Mesenchymal stem cell (in vitro differentiated cells and primary cell): ENCODE measurements around the gene PIK3IP1.

Experiments
- DNase-seq: peaks from one replicate; pipeline ENCODE4 v3.0.0-alpha.2; 2013
- H2AFZ ChIP-seq: one replicate; pipeline ENCODE4 v1.6.1; 2013; ENCODE audit warnings: low read depth, mild to moderate bottlenecking, control low read depth, inconsistent platforms, low read length, moderate library complexity
- H2AK5ac ChIP-seq: 2 replicates; pipeline ENCODE4 v1.6.1; 2013; ENCODE audit warnings: low read length, moderate library complexity, mild to moderate bottlenecking, inconsistent platforms; ENCODE audit not compliant: severe bottlenecking
- H2BK120ac ChIP-seq: one replicate; pipeline ENCODE4 v1.6.1; 2013; ENCODE audit warnings: low read depth, mild to moderate bottlenecking, inconsistent platforms, low read length, moderate library complexity
- H2BK12ac ChIP-seq, 2 experiments: one replicate each; pipeline ENCODE4 v1.6.1; 2013; ENCODE audit warnings: inconsistent platforms in 2 of 2, low read length in 2 of 2, mild to moderate bottlenecking in 2 of 2, moderate library complexity in 2 of 2, control low read depth in 1 of 2
- H2BK15ac ChIP-seq: one replicate; pipeline ENCODE4 v1.6.1; 2013; ENCODE audit warnings: mild to moderate bottlenecking, low read depth, inconsistent platforms; ENCODE audit not compliant: poor library complexity, severe bottlenecking
- H2BK5ac ChIP-seq: 2 replicates; pipeline ENCODE4 v1.6.1; 2013; ENCODE audit warnings: low read depth, mild to moderate bottlenecking, low read length, control low read depth, inconsistent platforms; ENCODE audit not compliant: poor library complexity, severe bottlenecking
- H3K14ac ChIP-seq, 2 experiments: one replicate each; pipeline ENCODE4 v1.6.1; 2013; ENCODE audit warnings: inconsistent platforms in 2 of 2, low read length in 2 of 2, control low read depth in 1 of 2, mild to moderate bottlenecking in 1 of 2, moderate library complexity in 1 of 2
- H3K18ac ChIP-seq, 2 experiments: one replicate each; pipeline ENCODE4 v1.6.1; 2013; ENCODE audit warnings: inconsistent platforms in 2 of 2, low read length in 2 of 2, control low read depth in 1 of 2, low read depth in 1 of 2, mild to moderate bottlenecking in 1 of 2
- H3K23ac ChIP-seq, 2 experiments: one replicate each; pipeline ENCODE4 v1.6.1; 2013; ENCODE audit warnings: inconsistent platforms in 2 of 2, low read length in 2 of 2, mild to moderate bottlenecking in 2 of 2, moderate library complexity in 2 of 2, control low read depth in 1 of 2
- H3K27ac ChIP-seq: 2 replicates; pipeline ENCODE4 v1.5.1; 2013; ENCODE audit warnings: mild to moderate bottlenecking, moderate library complexity, low read length, control low read depth, inconsistent platforms; ENCODE audit not compliant: poor library complexity, severe bottlenecking
- H3K27me3 ChIP-seq, 2 experiments: 2 replicates each; pipeline versions ENCODE4 v1.6.1 to v1.7.0; 2013; ENCODE audit warnings: low read length in 2 of 2, mild to moderate bottlenecking in 2 of 2, moderate library complexity in 2 of 2, control low read depth in 1 of 2, inconsistent platforms in 1 of 2; ENCODE audit not compliant: control insufficient read depth in 1 of 2, insufficient read depth in 1 of 2
- H3K36me3 ChIP-seq, 2 experiments: 2 replicates each; pipeline versions ENCODE4 v1.6.1 to v1.7.0; 2013; ENCODE audit warnings: low read length in 2 of 2, control low read depth in 1 of 2, inconsistent platforms in 1 of 2, low read depth in 1 of 2, mild to moderate bottlenecking in 1 of 2; ENCODE audit not compliant: insufficient read depth in 2 of 2, control insufficient read depth in 1 of 2
- H3K4ac ChIP-seq, 2 experiments: one replicate each; pipeline ENCODE4 v1.6.1; 2013; ENCODE audit warnings: inconsistent platforms in 2 of 2, low read length in 2 of 2, mild to moderate bottlenecking in 2 of 2, moderate library complexity in 2 of 2, control low read depth in 1 of 2, low read depth in 1 of 2
- H3K4me1 ChIP-seq: 2 replicates; pipeline ENCODE4 v1.6.1; 2013; ENCODE audit warnings: low read depth, low read length, control low read depth; ENCODE audit not compliant: control insufficient read depth, insufficient read depth
- H3K4me2 ChIP-seq: 2 replicates; pipeline ENCODE4 v1.6.1; 2013; ENCODE audit warnings: low read length, mild to moderate bottlenecking, inconsistent platforms; ENCODE audit not compliant: poor library complexity, severe bottlenecking
- H3K4me3 ChIP-seq, 2 experiments: 2 replicates each; pipeline versions ENCODE4 v1.5.1 to v1.7.0; 2013; ENCODE audit warnings: low read length in 2 of 2, mild to moderate bottlenecking in 2 of 2, control low read depth in 1 of 2, low read depth in 1 of 2; ENCODE audit not compliant: insufficient read depth in 1 of 2
- H3K79me1 ChIP-seq: replicated peaks from 2 replicates; pipeline ENCODE4 v1.6.1; 2013; ENCODE audit warnings: mild to moderate bottlenecking, control low read depth, low read length, inconsistent platforms; ENCODE audit not compliant: poor library complexity, severe bottlenecking
- H3K9ac ChIP-seq: 2 replicates; pipeline ENCODE4 v1.7.0; 2013; ENCODE audit warnings: mild to moderate bottlenecking, low read length, moderate library complexity
- H3K9me3 ChIP-seq: 2 replicates; pipeline ENCODE4 v1.7.0; 2013; ENCODE audit warnings: mild to moderate bottlenecking, low read length; ENCODE audit not compliant: control insufficient read depth
- H4K8ac ChIP-seq: one replicate; pipeline ENCODE4 v1.6.1; 2013; ENCODE audit warnings: inconsistent platforms, mild to moderate bottlenecking, low read length, moderate library complexity
- H4K91ac ChIP-seq: one replicate; pipeline ENCODE4 v1.6.1; 2013; ENCODE audit warnings: mild to moderate bottlenecking, low read length, inconsistent platforms
- WGBS: methylation state at CpG from one replicate; pipeline ENCODE4 v1.1.7; 2013; ENCODE audit warnings: mixed read lengths; 5-methylcytosine and 5-hydroxymethylcytosine counted together

Gene PIK3IP1

DNA sequence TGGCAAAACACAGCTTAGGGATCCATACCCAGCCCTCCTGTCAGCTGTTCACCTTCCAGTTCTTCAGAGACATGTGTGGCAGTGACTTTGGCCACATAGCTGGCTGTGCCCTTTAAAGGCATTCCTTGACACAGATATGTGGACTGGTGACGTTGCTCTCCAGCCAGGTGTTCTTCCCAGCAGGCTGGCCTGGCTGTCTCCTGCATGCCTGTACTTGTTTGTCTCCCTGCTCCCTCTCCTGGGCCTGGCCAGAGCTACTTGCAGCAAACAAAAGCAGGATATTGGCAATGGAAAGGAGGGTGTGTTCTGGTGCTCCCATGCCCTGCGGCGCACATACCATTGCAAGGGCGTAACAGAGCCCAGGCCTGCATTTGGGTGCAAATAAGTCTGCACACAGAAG is 38.3 kb downstream of the PIK3IP1 start:
- Histone ChIP-seq H2BK12ac (no peak overlapping the region), H4K8ac (no peak overlapping the region), H3K36me3 (peaks cover 11 to 15% of the 10 kb centered on the region in 2 experiments), H2BK15ac (no peak overlapping the region), H3K27ac (no peak overlapping the region), H3K4me2 (no peak overlapping the region), H3K9ac (no peak overlapping the region), H3K4ac (no peak overlapping the region), H3K14ac (no peak overlapping the region), H2BK5ac (no peak overlapping the region), H4K91ac (peak overlapping the region; percentile 34), H3K23ac (no peak overlapping the region), H3K18ac (no peak overlapping the region), H2AFZ (no peak overlapping the region), H3K79me1 (peaks cover 42% of the 10 kb centered on the region), H3K4me1 (peaks cover 21% of the 10 kb centered on the region), H3K27me3 (no peaks in the 10 kb centered on the region), H3K4me3 (no peak overlapping the region), H2BK120ac (no peak overlapping the region), H3K9me3 (no peaks in the 10 kb centered on the region), H2AK5ac (no peak overlapping the region)
- WGBS, result 90% methylated on average over 4 of the region's 4 CpGs
- no peak for DNase-seq

DNA sequence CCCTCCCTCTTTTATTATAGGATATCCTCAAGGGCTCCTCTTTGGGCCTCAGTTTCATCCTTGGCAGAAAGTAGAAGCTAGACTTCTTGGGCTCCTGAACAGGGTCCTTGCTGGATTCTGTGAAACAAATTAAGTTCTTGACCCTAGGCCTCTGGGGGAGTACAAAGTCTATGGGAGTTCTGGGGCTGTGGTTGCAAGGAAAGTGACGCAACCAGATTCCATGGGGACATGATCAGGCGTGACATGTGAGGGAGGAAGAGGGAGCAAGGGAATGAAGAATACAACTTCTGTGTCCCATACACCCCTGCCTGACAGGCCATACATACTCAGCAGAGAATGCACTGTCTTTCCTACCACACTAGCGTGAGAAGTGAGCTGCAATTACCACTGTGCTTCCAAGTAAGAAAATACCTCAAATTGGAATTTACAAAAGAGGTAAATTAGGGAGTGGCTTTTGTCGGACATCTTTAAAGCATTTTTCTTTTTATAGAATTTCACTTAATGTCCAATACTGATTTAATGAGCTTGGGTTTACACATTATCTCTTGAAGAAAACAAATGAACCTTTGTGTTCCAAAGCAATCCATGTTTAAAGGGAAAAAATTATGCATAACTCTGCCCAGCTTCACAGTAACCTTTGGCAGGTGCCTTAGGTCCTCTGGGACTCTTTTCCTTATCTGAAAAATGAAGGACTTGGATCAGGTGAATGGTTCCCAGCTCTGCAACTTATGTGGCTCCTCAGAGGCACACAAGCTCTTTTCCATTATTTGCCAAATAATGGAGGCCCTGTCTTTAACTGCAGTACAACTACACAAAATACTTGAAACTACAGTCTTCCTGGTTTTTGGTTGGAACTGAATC is 41.3 kb downstream of the PIK3IP1 start:
- no peak overlapping the region for H3K23ac ChIP-seq
- WGBS, result no CpG with 5 or more reads among the region's 4 CpGs
- no peak overlapping the region for H2AFZ ChIP-seq
- no peak overlapping the region for H3K18ac ChIP-seq
- H3K36me3 ChIP-seq, result peaks cover 0 to 9% of the 10 kb centered on the region in 2 experiments
- no peak overlapping the region for H3K4me3 ChIP-seq
- no peak overlapping the region for H3K27ac ChIP-seq
- no peaks in the 10 kb centered on the region for H3K27me3 ChIP-seq
- no peak overlapping the region for H2BK12ac ChIP-seq
- peaks cover 35% of the 10 kb centered on the region for H3K79me1 ChIP-seq
- no peak overlapping the region for H4K8ac ChIP-seq
- H3K4me1 ChIP-seq, result peaks cover 25% of the 10 kb centered on the region
- H2BK15ac ChIP-seq, result no peak overlapping the region
- DNase-seq, result peak; percentile 60
- peak overlapping the region; percentile 91 for H3K4me2 ChIP-seq
- H3K14ac ChIP-seq, result no peak overlapping the region
- H3K4ac ChIP-seq, result no peak overlapping the region
- no peak overlapping the region for H4K91ac ChIP-seq
- H2BK120ac ChIP-seq, result no peak overlapping the region
- no peaks in the 10 kb centered on the region for H3K9me3 ChIP-seq
- no peak overlapping the region for H3K9ac ChIP-seq
- H2BK5ac ChIP-seq, result no peak overlapping the region
- peak overlapping the region; percentile 31 for H2AK5ac ChIP-seq

DNA sequence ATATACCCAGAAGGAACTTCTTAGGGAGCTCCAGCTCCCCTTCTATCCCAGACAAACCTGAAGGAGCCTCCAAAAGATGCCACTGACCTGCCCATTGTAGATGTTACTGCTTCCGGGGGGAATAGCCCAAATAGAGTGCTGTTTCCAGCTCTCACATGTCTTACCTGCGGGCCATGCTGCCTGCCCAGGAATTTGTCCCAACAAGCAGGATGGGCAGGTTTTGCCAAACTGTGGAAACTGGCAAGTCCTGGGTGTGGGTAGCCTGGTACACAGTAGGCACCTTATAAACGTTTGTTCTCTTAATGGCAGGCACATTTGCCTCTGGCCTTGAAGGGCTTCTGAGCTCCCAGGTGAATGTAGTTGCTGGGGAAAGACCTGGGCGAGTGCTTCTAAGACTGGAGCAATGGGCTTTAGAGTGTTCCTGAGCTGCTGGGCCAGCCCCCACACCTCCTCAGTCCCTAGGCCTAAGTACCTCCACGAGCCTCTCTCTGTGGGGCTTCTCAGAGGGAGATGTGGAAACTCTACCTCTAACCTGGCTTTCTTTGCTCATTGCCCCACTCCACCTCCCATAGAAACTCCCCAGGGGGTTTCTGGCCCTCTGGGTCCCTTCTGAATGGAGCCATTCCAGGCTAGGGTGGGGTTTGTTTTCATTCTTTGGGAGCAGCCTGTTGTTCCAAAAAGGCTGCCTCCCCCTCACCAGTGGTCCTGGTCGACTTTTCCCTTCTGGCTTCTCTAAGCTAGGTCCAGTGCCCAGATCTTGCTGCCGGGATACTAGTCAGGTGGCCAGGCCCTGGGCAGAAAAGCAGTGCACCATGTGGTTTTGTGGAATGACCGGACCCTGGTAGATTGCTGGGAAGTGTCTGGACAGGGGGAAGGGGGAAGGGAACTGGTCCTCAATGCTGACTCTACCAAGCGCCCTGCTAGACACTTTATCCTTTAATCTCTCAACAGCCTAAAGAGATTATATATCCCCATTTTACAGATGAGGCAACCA is 43.0 kb downstream of the PIK3IP1 start:
- Histone ChIP-seq H3K4me3 (peak overlapping the region; percentile 56 to 89), H3K18ac (peak overlapping the region; percentile 28 to 79), H3K14ac (peak overlapping the region in 1 of 2 experiments; percentile 64), H3K27ac (peak overlapping the region; percentile 46), H3K4me2 (peak overlapping the region; percentile 91), H4K8ac (no peak overlapping the region), H4K91ac (no peak overlapping the region), H3K36me3 (peaks cover 0 to 5% of the 10 kb centered on the region in 2 experiments), H2BK15ac (peak overlapping the region; percentile 62), H2BK120ac (no peak overlapping the region), H2AK5ac (peak overlapping the region; percentile 45), H3K23ac (peak overlapping the region in 1 of 2 experiments; percentile 53), H3K4me1 (peaks cover 29% of the 10 kb centered on the region), H3K9me3 (no peaks in the 10 kb centered on the region), H3K4ac (peak overlapping the region; percentile 29 to 73), H2BK12ac (peak overlapping the region in 1 of 2 experiments; percentile 77), H3K79me1 (peaks cover 27% of the 10 kb centered on the region), H3K27me3 (no peaks in the 10 kb centered on the region), H2AFZ (no peak overlapping the region), H3K9ac (peak overlapping the region; percentile 89), H2BK5ac (peak overlapping the region; percentile 39)
- no peak for DNase-seq
- 89% methylated on average over 7 of the region's 9 CpGs for WGBS
